ENCODE measurements around the gene ERC2.

The ERC2 gene

DNA sequence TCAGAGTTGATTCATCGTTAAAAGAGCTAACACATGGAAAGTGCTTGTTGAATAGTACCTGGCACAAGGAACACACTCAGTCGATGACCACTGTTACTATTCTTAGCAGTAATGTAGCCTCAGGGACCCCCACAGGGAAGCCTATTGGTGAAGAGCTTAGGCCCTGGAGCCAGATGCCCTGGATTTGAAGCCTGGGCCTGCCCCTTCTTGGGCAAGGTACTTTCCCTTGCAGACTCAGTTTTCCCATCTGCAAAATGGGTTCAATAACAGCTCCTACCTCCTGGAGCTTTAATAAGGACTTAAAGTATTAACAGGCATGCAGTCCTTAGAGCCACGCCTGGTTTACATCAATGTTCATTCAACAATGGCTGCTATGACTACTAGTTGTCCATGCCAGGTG, 884.2 kb downstream of the ERC2 start:
- Mint-ChIP-seq H3K4me1 (no peaks in the 10 kb centered on the region), H3K36me3 (no peaks in the 10 kb centered on the region), H3K4me3 (no peak overlapping the region), H3K9me3 (no peaks in the 10 kb centered on the region), H3K27ac (no peak overlapping the region), H3K27me3 (no peaks in the 10 kb centered on the region)
- CTCF ChIA-PET: no interaction called here
- DNase-seq: no peak

DNA sequence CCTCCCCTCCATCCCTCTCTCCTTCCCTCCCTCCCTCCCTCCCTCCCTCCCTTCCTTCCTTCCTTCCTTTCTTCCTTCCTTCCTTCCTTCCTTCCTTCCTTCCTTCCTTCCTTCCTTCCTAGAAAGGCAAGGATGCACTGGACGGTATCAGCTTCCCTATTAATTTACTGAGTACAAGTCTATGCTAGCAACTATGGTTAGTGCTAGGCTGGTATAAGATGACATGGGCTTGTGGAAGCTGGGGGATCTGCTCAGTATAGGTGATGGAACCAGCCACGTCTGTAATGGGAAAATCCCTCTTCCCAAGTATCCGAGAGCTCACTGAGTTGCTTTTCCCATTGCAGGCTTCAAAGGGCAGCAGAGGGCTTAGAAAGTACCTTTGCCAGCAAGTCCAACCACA, 884.8 kb downstream of the ERC2 start:
- Mint-ChIP-seq H3K4me1 (no peaks in the 10 kb centered on the region), H3K9me3 (no peaks in the 10 kb centered on the region), H3K27me3 (no peaks in the 10 kb centered on the region), H3K4me3 (no peak overlapping the region), H3K27ac (no peak overlapping the region), H3K36me3 (no peaks in the 10 kb centered on the region)
- no peak for DNase-seq
- CTCF ChIA-PET: no interaction called here

DNA sequence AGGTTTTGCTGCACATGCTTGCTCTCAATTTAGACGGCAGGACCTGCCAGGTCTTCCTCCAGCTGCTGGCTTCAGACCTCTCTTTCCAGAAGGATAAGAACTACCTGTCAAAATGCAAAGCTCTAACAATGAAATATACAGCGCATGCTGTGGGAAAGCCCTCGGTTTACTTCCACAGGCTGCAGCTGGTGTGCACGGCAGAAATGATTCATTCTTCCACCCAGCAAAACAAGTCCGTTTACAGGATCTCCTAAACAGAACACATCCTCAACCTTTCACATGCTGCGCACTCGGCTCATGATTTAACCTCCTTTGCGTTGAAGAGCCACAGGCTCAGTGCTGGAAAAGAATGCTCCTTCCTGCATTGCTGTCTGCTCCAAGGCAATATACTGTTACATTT, 888.8 kb downstream of the ERC2 start:
- Mint-ChIP-seq H3K36me3 (no peaks in the 10 kb centered on the region), H3K27ac (no peak overlapping the region), H3K27me3 (no peaks in the 10 kb centered on the region), H3K4me3 (no peak overlapping the region), H3K9me3 (peaks cover 1% of the 10 kb centered on the region), H3K4me1 (no peaks in the 10 kb centered on the region)
- DNase-seq: no peak
- CTCF ChIA-PET: no interaction called here

DNA sequence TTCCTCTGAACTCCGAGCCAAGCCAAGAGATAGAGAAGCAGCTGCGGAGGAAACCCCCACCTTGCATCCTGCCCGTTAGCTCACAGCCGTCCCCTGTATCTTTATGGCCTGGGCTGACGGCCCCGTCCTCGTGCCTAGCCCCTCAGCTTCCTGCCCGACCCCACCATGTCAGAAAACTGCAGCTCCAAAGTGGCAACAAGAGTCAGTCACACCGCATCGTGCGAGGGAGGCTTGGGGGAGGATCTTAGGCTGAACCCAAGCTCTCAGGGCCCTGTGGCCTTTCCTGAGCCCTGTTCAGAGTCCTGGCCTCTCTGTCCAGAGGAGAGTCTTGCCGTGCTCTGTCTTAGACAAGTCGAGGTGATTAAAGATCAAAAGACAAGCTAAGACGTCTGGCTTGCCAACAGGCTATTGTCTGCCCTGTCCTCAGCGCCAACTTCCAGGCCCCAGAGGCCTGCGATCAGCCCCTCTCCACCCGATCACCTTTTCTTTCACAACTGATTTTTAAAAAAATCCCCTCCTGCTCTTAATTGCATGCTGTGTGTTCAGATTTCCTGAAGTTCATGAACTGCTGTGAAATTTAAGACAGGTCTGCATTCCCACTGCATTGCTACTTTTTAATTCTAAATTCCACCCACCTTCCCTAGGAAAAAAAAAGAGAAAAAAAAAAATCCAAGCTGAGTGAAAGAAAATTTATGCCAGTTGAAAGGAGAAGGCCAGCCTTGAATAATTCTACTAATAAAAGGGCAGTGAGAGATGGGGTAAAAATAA, 891.5 kb downstream of the ERC2 start:
- DNase-seq: no peak
- H3K4me3 Mint-ChIP-seq: no peak overlapping the region
- no peak overlapping the region for H3K27ac Mint-ChIP-seq
- no peaks in the 10 kb centered on the region for H3K36me3 Mint-ChIP-seq
- CTCF ChIA-PET: no interaction called here
- H3K9me3 Mint-ChIP-seq: peaks cover 1% of the 10 kb centered on the region
- H3K27me3 Mint-ChIP-seq: no peaks in the 10 kb centered on the region
- H3K4me1 Mint-ChIP-seq: no peaks in the 10 kb centered on the region

DNA sequence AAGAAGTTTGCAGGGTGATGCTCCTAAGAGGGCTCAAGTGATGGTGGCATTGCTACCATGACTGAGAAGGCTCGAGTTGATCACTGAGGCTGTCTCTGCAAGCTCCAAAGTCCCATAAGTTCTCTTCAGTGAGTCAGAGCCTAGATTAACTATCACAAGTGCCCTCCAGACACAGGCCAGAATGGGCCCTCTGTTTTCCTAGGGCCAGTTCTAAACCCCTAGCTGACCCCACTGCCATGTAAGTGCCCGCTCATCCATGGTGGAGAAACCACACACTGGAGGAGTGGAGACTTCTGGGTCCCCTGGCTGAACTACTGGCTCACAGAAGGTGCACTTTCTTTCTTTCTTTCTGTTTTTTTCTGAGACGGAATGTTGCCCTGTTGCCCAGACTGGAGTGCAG, 893.6 kb downstream of the ERC2 start:
- no peaks in the 10 kb centered on the region for H3K4me1 Mint-ChIP-seq
- H3K27ac Mint-ChIP-seq: no peak overlapping the region
- H3K27me3 Mint-ChIP-seq: no peaks in the 10 kb centered on the region
- H3K4me3 Mint-ChIP-seq: no peak overlapping the region
- CTCF ChIA-PET: no interaction called here
- no peak for DNase-seq
- H3K9me3 Mint-ChIP-seq: peaks cover 1% of the 10 kb centered on the region
- no peaks in the 10 kb centered on the region for H3K36me3 Mint-ChIP-seq

DNA sequence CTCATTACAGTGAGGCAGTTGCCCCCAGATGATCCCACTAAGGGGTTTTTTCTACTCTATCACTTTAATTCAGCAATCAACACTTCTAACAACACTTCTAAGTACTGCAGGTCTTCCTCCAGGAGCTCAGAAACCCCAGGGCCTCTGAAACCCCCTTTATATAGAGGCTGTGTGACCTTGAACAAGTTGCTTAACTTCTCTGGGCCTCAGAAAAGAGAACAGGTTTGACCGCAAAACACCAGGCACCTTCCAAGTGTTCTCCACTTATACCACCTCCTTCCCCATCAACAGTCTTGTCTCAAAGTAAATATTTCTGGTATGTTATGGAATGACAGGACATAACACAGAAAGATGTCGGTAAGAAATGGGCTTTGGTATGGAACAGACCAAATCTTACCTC, 895.5 kb downstream of the ERC2 start:
- H3K36me3 Mint-ChIP-seq: no peaks in the 10 kb centered on the region
- H3K27ac Mint-ChIP-seq: no peak overlapping the region

DNA sequence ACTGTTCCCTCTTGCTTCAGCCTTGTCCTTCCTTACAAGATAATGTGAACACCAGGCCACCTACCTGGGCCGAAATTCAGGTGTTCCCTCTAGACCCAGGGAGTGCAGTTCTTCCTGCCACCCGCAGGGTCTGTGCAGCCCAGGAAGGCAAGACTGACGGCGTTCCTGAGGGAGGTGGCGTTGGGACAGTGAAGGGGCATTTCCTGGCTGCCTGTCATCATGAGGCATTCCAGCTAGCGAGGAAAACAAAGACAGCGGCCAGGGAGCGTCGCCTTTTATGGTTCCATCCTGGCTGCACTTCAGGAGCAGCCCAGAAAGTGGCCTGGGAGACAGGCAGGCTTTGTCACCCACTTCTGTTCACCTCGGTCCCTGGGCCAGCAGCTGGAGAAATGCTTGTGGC, 896.4 kb downstream of the ERC2 start:
- Mint-ChIP-seq H3K4me3 (no peak overlapping the region), H3K9me3 (no peaks in the 10 kb centered on the region), H3K4me1 (no peaks in the 10 kb centered on the region), H3K36me3 (no peaks in the 10 kb centered on the region), H3K27ac (no peak overlapping the region), H3K27me3 (no peaks in the 10 kb centered on the region)
- CTCF ChIA-PET: no interaction called here
- no peak for DNase-seq

More for the DNA sequence above, 895.5 kb downstream of the ERC2 start:
- H3K9me3 Mint-ChIP-seq: no peaks in the 10 kb centered on the region
- H3K4me1 Mint-ChIP-seq: no peaks in the 10 kb centered on the region
- CTCF ChIA-PET: no interaction called here
- DNase-seq: no peak
- H3K4me3 Mint-ChIP-seq: no peak overlapping the region
- no peaks in the 10 kb centered on the region for H3K27me3 Mint-ChIP-seq

DNA sequence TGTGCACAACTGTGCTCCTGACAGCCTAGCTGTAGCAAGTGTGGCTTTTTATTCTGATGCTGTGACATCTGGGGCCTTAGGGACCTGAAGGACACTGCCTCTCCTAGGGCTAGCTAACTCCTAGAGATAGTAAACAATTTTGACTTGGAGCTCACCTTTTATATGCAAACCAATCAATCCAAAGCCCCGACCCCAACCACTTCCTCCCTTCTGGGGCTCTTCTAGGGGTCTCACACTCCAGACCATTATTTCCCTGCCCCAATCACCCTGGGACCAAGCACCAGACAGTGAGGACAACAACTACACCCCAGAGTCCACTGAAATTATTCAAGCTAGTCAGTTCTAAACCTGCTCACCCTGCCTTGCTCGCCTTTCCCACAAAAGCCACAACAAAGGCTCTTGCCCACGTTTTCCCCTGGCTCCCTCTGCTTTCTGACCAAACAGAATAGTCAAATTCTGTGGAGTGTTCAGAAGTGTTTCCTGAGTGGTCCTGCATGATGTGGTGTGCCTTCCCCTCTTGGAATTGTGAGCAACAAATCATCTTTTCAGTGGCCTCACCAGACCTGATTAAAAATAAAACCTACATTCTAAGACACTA, 897.0 kb downstream of the ERC2 start:
- DNase-seq: no peak
- Mint-ChIP-seq H3K4me1 (no peaks in the 10 kb centered on the region), H3K27ac (no peak overlapping the region), H3K4me3 (no peak overlapping the region), H3K9me3 (no peaks in the 10 kb centered on the region), H3K36me3 (no peaks in the 10 kb centered on the region), H3K27me3 (no peaks in the 10 kb centered on the region)
- CTCF ChIA-PET: no interaction called here

DNA sequence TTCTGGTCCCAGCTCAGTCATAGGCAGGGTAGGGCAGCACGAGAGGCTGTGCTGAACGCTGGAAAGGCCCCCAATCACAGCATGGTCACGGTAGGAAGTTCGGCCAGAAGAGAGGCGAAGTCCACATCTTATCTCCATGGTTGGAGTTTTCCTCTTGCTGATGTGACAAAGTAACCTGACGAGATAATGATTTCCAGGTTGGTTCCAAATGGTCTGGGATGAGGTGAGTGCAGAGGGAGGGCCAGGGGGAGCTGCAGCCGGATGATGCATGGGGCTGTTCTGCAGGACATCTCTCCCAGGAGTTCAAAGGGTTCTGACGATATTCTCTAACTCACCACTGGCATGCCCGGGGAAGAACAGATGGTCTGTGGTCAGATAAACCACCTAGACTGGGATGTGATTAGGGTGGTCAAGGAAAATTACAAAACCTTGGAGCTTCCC, 898.0 kb downstream of the ERC2 start:
- H3K9me3 Mint-ChIP-seq: no peaks in the 10 kb centered on the region

DNA sequence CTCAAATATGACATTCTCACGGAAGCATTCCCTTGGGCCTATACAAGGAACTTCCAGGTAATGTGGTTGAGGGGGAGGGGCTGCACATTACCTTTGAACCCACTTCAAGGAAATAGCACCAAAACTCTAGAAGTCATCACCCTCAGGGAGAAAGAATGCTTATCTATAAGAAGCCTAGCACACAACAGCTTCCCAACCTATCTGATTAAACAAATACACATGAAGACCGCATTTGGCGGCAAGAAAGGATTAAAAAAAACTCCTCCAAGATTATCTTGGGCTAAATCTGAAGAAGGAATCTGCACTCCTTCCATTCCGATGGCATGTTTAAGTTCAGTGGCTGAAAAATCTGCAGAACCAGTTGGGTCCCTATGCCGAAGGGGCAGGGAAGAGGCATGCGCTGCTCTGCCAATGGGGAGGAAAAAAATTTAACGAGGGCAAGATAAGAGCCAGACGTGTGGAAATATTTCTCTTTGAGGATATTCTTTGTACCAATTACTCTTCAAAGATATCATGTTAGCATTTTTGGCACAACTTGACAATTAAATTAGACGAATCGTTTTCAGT, 899.2 kb downstream of the ERC2 start:
- DNase-seq: no peak
- no peak overlapping the region for H3K27ac Mint-ChIP-seq

More for the DNA sequence above, 898.0 kb downstream of the ERC2 start:
- H3K36me3 Mint-ChIP-seq: no peaks in the 10 kb centered on the region
- H3K27me3 Mint-ChIP-seq: no peaks in the 10 kb centered on the region
- no peak for DNase-seq
- no peak overlapping the region for H3K4me3 Mint-ChIP-seq
- CTCF ChIA-PET: no interaction called here
- H3K27ac Mint-ChIP-seq: no peak overlapping the region
- no peaks in the 10 kb centered on the region for H3K4me1 Mint-ChIP-seq

DNA sequence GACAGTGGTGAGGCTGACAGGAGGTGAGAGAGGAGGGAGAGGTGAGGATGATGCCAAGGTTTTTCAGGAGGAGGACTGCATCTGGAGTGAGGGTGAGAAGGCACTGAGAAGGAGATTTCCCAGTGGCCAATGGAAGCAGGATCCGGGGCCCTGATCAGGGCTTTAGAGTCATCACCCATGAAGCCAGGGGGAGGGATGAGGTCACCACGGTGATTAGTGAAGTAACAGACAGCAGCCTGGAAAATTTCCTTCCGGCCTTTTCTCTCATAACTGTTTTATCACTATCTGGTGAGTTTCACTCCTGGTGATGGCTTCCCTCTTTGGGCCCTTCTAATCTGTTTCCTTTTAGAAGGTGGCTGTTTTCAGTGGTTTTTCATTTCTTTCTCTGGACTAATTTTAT, 900.7 kb downstream of the ERC2 start:
- H3K9me3 Mint-ChIP-seq: no peaks in the 10 kb centered on the region

More for the DNA sequence above, 899.2 kb downstream of the ERC2 start:
- H3K9me3 Mint-ChIP-seq: no peaks in the 10 kb centered on the region
- CTCF ChIA-PET: no interaction called here
- H3K4me1 Mint-ChIP-seq: no peaks in the 10 kb centered on the region
- H3K36me3 Mint-ChIP-seq: no peaks in the 10 kb centered on the region
- no peaks in the 10 kb centered on the region for H3K27me3 Mint-ChIP-seq
- H3K4me3 Mint-ChIP-seq: no peak overlapping the region

GRCh38 chr3:55567121-55567520, 901.1 kb downstream of the ERC2 start:
- Mint-ChIP-seq H3K4me1 (no peaks in the 10 kb centered on the region), H3K36me3 (no peaks in the 10 kb centered on the region), H3K4me3 (no peak overlapping the region), H3K27me3 (no peaks in the 10 kb centered on the region), H3K9me3 (no peaks in the 10 kb centered on the region), H3K27ac (no peak overlapping the region)
- CTCF ChIA-PET: no interaction called here
- no peak for DNase-seq

More for the DNA sequence above, 900.7 kb downstream of the ERC2 start:
- no peaks in the 10 kb centered on the region for H3K27me3 Mint-ChIP-seq
- H3K27ac Mint-ChIP-seq: no peak overlapping the region
- CTCF ChIA-PET: no interaction called here
- DNase-seq: no peak
- H3K4me3 Mint-ChIP-seq: no peak overlapping the region
- no peaks in the 10 kb centered on the region for H3K4me1 Mint-ChIP-seq
- H3K36me3 Mint-ChIP-seq: no peaks in the 10 kb centered on the region

DNA sequence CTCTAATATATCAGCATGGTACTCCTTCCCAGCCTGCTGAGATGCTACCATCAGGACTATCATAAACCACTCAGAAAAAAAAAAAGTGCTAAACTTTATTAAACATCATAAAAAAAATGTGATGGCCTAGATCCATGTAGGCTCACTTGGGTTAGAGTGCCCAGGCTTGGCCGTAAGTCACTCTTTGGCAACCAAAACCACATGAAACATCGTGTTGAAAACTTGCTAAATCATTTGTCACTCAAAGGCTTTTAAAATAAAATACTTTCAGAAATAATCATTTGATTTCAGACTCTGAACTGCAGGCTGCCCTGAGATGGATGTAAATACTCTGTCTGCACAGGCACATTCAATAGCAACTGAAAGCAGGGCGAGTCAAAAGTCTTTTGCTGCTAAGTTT, 902.7 kb downstream of the ERC2 start:
- no peaks in the 10 kb centered on the region for H3K4me1 Mint-ChIP-seq
- no peak overlapping the region for H3K27ac Mint-ChIP-seq
- no peaks in the 10 kb centered on the region for H3K36me3 Mint-ChIP-seq
- H3K27me3 Mint-ChIP-seq: no peaks in the 10 kb centered on the region
- H3K9me3 Mint-ChIP-seq: no peaks in the 10 kb centered on the region
- H3K4me3 Mint-ChIP-seq: no peak overlapping the region
- CTCF ChIA-PET: no interaction called here
- no peak for DNase-seq

GRCh38 chr3:55564726-55565125, 903.5 kb downstream of the ERC2 start:
- Mint-ChIP-seq H3K36me3 (no peaks in the 10 kb centered on the region), H3K4me3 (no peak overlapping the region), H3K9me3 (no peaks in the 10 kb centered on the region), H3K4me1 (no peaks in the 10 kb centered on the region), H3K27ac (no peak overlapping the region), H3K27me3 (no peaks in the 10 kb centered on the region)
- CTCF ChIA-PET: no interaction called here
- no peak for DNase-seq

- Mint-ChIP-seq H3K36me3 (no peaks in the 10 kb centered on the region), H3K9me3 (no peaks in the 10 kb centered on the region)
- DNase-seq: no peak
Measured at GRCh38 chr3:55562700-55563099, 905.6 kb downstream of the ERC2 start.

More at GRCh38 chr3:55562700-55563099, 905.6 kb downstream of the ERC2 start:
- no peaks in the 10 kb centered on the region for H3K4me1 Mint-ChIP-seq
- no peaks in the 10 kb centered on the region for H3K27me3 Mint-ChIP-seq
- H3K4me3 Mint-ChIP-seq: no peak overlapping the region
- no peak overlapping the region for H3K27ac Mint-ChIP-seq
- CTCF ChIA-PET: no interaction called here

All from activated naive CD4-positive, alpha-beta T cell treated with anti-CD3 and anti-CD28 coated beads, Interleukin-2, amount 10 ng/mL, durations not matched to agents 7 days and 5 days (primary cell).